ENCODE results near the gene ZP4. TPM values are rescaled to one million over a fixed set of nuclear protein-coding genes. Genes with fewer than 3 reads are reported as not detected.

The ZP4 gene
- total and polyA plus RNA-seq, 2 of the 13 experiments (the other 11 are each of a cell fraction or from before 2014, with no cell fraction given): not detected

GRCh38 chr1:237932816-237933215 lies 42.1 kb upstream of the ZP4 start (continued):
- TF ChIP-seq ARID4A (CRISPR knock-in tag; IDR thresholded peaks at IDR 0.05; ENCODE audit: borderline replicate concordance): no peak
- no peak for TF ChIP-seq ZNF337 (CRISPR knock-in tag; IDR thresholded peaks at IDR 0.05; ENCODE audit: borderline replicate concordance, low read depth)
- no peak for TF ChIP-seq NFE2 (CRISPR knock-in tag; IDR thresholded peaks at IDR 0.05)
- TF ChIP-seq, protein P1, sequence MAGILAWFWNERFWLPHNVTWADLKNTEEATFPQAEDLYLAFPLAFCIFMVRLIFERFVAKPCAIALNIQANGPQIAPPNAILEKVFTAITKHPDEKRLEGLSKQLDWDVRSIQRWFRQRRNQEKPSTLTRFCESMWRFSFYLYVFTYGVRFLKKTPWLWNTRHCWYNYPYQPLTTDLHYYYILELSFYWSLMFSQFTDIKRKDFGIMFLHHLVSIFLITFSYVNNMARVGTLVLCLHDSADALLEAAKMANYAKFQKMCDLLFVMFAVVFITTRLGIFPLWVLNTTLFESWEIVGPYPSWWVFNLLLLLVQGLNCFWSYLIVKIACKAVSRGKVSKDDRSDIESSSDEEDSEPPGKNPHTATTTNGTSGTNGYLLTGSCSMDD (CRISPR knock-in tag; IDR thresholded peaks at IDR 0.05): no peak
- TF ChIP-seq ZSCAN31 (CRISPR knock-in tag; IDR thresholded peaks at IDR 0.05; ENCODE audit: low read depth): no peak
- no peak for TF ChIP-seq ZFP37 (CRISPR knock-in tag; IDR thresholded peaks at IDR 0.05; ENCODE audit: borderline replicate concordance)

DNA sequence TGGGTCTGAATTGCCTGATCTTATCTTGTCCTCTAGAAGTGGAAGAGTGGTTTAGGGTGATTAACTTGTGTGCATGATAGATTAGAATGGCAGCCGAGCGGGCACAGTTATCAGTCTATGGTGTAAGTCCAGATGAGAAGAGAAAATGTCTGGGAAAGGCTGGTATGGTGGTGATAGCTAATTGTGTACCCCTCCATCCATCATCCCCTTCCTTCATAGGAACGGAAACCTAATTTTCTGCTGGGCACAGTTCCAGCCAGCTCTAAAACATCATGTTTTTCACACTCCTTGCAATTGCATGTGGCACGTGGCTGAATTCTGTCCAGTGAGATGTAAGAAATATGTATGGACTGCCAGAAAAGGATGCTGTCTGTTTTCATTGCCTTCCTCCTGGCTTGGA lies 40.9 kb upstream of the ZP4 start:
- no peak overlapping the region for H3K27ac ChIP-seq (ENCODE audit: extremely low read length, insufficient read depth, low read length)
- H2AFZ ChIP-seq (ENCODE audit: low read length): no peak overlapping the region
- DNase-seq (ENCODE audit: low spot score): no peak
- no peak for ATAC-seq
- H3K9ac ChIP-seq (ENCODE audit: insufficient read depth, low read depth, low read length): no peak overlapping the region
- ChIA-PET POLR2A (no interaction called here), CTCF (ENCODE audit: low intra/inter-chr PET ratio, low total read pairs) (no interaction called here)
- no peak overlapping the region for H3K4me2 ChIP-seq (ENCODE audit: low read depth, low read length)
- BruUV-seq (replicated peaks): no TSS peak
- no peak overlapping the region for H3K4me3 ChIP-seq (replicated peaks in 1 of 3; ENCODE audit: insufficient read depth in 1 of 3, low read depth in 2 of 3, low read length in 3 of 3)
- intact Hi-C loops (cut with micrococcal nuclease; ENCODE audit: unreplicated experiment): no loop called here
- no peak for FAIRE-seq
- in situ Hi-C loops (cut with HindIII; ENCODE audit: extremely low pct_ligation_motif_present, low pct_unique_long_range_greater_than_20kb): no loop called here
- no peaks in the 10 kb centered on the region for H3K79me2 ChIP-seq (ENCODE audit: insufficient read depth, low read length)
- 2% methylated on average over 4 of the region's 4 CpGs for WGBS (ENCODE audit: low lambda C conversion rate)
- peaks cover 72% of the 10 kb centered on the region for H3K9me3 ChIP-seq (ENCODE audit: low read length)
- H3K4me1 ChIP-seq (ENCODE audit: insufficient read depth, low read length): no peaks in the 10 kb centered on the region
- H4K20me1 ChIP-seq (ENCODE audit: insufficient read depth, low read length): no peaks in the 10 kb centered on the region
- no peaks in the 10 kb centered on the region for H3K36me3 ChIP-seq (replicated peaks in 1 of 2; ENCODE audit: control insufficient read depth in 1 of 2, insufficient read depth in 2 of 2, low read length in 2 of 2)
- no peaks in the 10 kb centered on the region for H3K27me3 ChIP-seq (ENCODE audit: control insufficient read depth in 1 of 2, insufficient read depth in 2 of 2, low read length in 2 of 2)
- TF ChIP-seq ATM (IDR thresholded peaks at IDR 0.05; ENCODE audit: borderline replicate concordance): no peak
- no peak for TF ChIP-seq ZC3H4 (CRISPR knock-in tag; IDR thresholded peaks at IDR 0.05; ENCODE audit: borderline replicate concordance)
- no peak for TF ChIP-seq ZBTB21 (CRISPR knock-in tag; IDR thresholded peaks at IDR 0.05)
- no peak for TF ChIP-seq ESRRA (CRISPR knock-in tag; IDR thresholded peaks at IDR 0.05; ENCODE audit: low read depth)
- TF ChIP-seq ZNF18 (CRISPR knock-in tag; IDR thresholded peaks at IDR 0.05; ENCODE audit: insufficient replicate concordance): no peak
- TF ChIP-seq YEATS4 (CRISPR knock-in tag; IDR thresholded peaks at IDR 0.05; ENCODE audit: borderline replicate concordance): no peak
- TF ChIP-seq PHF5A (CRISPR knock-in tag; IDR thresholded peaks at IDR 0.05; ENCODE audit: low read depth, unreplicated experiment): no peak
- TF ChIP-seq ELK4 (CRISPR knock-in tag; IDR thresholded peaks at IDR 0.05; ENCODE audit: borderline replicate concordance): no peak
- TF ChIP-seq TCF7 (IDR thresholded peaks at IDR 0.05; ENCODE audit: low read depth): no peak
- no peak for TF ChIP-seq HNRNPK (IDR thresholded peaks at IDR 0.05; ENCODE audit: low read depth, low read length, poor library complexity, severe bottlenecking)

Measured in HepG2 (cell line).